Skeletal muscle satellite cell (primary cell): ENCODE measurements around the gene DNMBP.
"Not testable (repeated sequence)": the region's sequence is repeated elsewhere in the genome, so short reads cannot be mapped to it uniquely, and the experiment has no call there.

Source experiments
- H3K27me3 ChIP-seq: 2 replicates; pipeline ENCODE4 v1.7.0; 2013; ENCODE audit warnings: low read length; ENCODE audit not compliant: control insufficient read depth, insufficient read depth
- H3K36me3 ChIP-seq: 2 replicates; pipeline ENCODE4 v1.7.0; 2013; ENCODE audit warnings: mild to moderate bottlenecking, control low read depth, low read length; ENCODE audit not compliant: insufficient read depth
- H3K4me1 ChIP-seq: 2 replicates; pipeline ENCODE4 v1.7.0; 2013; ENCODE audit warnings: low read length; ENCODE audit not compliant: control insufficient read depth, insufficient read depth
- H3K4me2 ChIP-seq: 2 replicates; pipeline ENCODE4 v1.7.0; 2013; ENCODE audit warnings: mild to moderate bottlenecking, low read length
- H3K4me3 ChIP-seq: 2 replicates; pipeline ENCODE4 v1.7.0; 2013; ENCODE audit warnings: low read length
- H3K9ac ChIP-seq: 2 replicates; pipeline ENCODE4 v1.7.0; 2013; ENCODE audit warnings: mild to moderate bottlenecking, low read depth, low read length, moderate library complexity
- H3K9me3 ChIP-seq: replicated peaks from 2 replicates; pipeline ENCODE4 v1.7.0; 2013; ENCODE audit warnings: mild to moderate bottlenecking, control low read depth, low read length

Gene DNMBP

DNA sequence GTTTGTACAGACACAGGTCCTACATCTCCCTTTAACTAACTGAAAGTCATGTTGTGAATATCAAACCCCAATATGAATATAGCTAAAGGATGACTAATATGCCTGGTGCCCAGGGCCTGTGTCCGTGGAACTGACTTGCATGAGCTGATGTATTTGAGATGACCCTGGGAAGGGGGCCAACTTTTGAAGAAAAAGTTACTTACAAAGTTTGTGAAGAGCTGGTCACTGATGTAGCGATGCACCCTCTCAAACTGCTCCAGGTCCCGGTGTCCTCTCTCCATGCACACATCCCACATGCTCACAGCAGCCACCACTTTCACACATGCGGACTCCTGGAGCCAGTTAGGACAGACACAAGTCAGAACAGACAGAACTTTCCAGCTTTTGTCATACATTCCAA is 121.1 kb downstream of the DNMBP start:
- Histone ChIP-seq H3K27me3 (no peaks in the 10 kb centered on the region), H3K36me3 (peaks cover 69% of the 10 kb centered on the region), H3K4me1 (peaks cover 8% of the 10 kb centered on the region), H3K9me3 (no peaks in the 10 kb centered on the region), H3K4me3 (no peak overlapping the region), H3K9ac (no peak overlapping the region), H3K4me2 (no peak overlapping the region)

DNA sequence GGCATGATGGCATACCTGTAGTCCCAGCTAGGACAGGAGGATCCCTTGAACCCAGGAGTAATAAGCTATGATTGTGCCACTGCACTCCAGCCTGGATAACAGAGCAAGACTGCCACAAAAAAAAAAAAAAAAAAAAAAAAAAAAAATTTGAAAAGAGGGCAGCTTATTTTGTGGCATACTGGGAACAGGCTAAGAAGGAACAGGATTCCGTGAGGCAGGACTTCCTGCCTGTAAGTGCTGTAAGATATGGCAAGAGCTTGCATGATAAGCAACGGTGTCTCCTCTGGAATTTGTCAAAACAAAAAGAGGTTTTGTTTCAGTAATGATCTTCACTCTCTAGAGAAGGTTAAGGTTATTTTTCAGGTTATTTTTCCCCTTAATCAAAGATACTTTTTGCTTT is 126.2 kb downstream of the DNMBP start:
- Histone ChIP-seq H3K9me3 (no peaks in the 10 kb centered on the region), H3K4me3 (no peak overlapping the region), H3K36me3 (peaks cover 88% of the 10 kb centered on the region), H3K27me3 (no peaks in the 10 kb centered on the region), H3K4me2 (no peak overlapping the region), H3K9ac (no peak overlapping the region), H3K4me1 (no peaks in the 10 kb centered on the region)

DNA sequence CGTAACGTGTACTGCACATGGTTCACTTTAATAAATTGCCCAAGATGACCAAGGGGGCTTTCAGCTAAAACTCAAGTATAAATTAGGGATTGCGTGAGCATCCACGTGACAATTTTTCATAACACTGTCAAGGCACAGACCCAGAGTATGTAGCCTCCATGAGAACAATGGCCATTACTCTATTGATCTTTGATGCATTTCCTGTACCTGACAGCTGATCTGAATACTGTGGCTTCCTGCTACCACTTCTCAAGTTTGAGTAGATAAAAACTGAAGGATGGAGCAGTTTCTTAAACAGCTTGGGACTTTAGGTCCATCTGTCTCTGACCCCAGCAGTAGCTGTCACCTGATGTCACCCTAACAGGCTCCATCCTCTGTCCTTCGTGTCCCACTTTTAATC is 128.4 kb downstream of the DNMBP start:
- H3K27me3 ChIP-seq = no peaks in the 10 kb centered on the region
- H3K4me3 ChIP-seq = no peak overlapping the region
- H3K4me2 ChIP-seq = no peak overlapping the region
- H3K4me1 ChIP-seq = no peaks in the 10 kb centered on the region
- H3K9me3 ChIP-seq = no peaks in the 10 kb centered on the region
- no peak overlapping the region for H3K9ac ChIP-seq
- H3K36me3 ChIP-seq = peaks cover 96% of the 10 kb centered on the region

DNA sequence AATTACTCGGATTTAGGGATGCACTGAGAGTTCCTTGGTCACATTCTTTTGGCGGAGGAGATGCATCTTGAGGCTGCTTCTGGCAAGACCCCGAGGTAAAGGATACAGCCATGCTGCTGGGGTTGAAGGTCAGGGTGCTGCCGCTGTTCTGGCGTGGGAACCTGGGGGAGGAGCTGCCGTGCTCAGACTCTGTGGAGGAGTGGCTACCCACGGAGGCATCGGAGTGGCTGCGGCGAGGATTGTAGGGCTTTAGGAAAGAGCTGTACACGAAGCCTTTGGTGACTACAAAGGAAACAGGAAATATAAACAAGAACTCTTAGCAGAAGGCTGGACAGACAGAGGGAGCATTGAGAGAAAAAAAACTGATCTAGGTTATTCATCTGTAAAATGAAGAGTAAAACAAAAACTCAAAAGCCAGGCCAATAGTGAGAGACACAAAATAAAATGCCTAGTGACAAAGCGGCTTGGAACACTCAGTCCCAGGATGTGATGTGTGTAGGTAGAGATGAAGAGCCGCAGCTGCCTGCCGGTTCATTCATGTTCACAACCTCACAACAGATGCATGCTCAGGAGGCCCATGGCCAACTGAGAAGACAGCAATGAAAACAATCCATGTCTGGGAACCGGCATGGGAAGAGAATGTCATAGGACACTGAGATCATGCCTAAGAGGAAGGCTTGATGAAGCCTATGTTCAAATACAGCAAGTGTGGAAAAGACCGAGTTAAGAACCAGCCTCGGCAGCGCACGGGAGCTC is 129.5 kb downstream of the DNMBP start:
- no peak overlapping the region for H3K9ac ChIP-seq

DNA sequence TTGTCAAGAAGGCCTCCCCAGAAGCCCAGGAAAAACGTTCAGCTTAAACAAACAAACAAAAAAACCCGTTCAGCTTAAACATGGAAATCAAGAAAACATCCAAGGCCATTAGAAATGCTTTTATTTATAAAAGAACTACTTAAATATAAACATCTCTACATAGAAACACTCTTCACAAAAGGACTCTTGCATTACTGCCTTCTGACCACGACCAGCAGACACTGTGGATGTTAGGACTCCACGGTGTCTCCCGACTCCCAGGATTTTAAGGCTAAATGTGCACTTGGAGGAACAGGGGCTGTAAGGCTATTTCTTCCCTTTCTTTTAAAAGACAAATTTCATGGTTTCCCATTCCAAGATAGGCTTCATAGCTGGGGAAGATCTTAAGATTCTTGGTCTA is 134.3 kb downstream of the DNMBP start:
- no peaks in the 10 kb centered on the region for H3K4me1 ChIP-seq
- H3K36me3 ChIP-seq = peaks cover 70% of the 10 kb centered on the region
- no peak overlapping the region for H3K4me3 ChIP-seq
- H3K27me3 ChIP-seq = no peaks in the 10 kb centered on the region
- H3K9ac ChIP-seq = no peak overlapping the region
- H3K9me3 ChIP-seq = no peaks in the 10 kb centered on the region
- H3K4me2 ChIP-seq = no peak overlapping the region

More for the DNA sequence above, 129.5 kb downstream of the DNMBP start:
- H3K9me3 ChIP-seq = no peaks in the 10 kb centered on the region
- H3K36me3 ChIP-seq = peaks cover 96% of the 10 kb centered on the region
- no peak overlapping the region for H3K4me2 ChIP-seq
- H3K4me1 ChIP-seq = no peaks in the 10 kb centered on the region
- no peak overlapping the region for H3K4me3 ChIP-seq
- H3K27me3 ChIP-seq = no peaks in the 10 kb centered on the region

DNA sequence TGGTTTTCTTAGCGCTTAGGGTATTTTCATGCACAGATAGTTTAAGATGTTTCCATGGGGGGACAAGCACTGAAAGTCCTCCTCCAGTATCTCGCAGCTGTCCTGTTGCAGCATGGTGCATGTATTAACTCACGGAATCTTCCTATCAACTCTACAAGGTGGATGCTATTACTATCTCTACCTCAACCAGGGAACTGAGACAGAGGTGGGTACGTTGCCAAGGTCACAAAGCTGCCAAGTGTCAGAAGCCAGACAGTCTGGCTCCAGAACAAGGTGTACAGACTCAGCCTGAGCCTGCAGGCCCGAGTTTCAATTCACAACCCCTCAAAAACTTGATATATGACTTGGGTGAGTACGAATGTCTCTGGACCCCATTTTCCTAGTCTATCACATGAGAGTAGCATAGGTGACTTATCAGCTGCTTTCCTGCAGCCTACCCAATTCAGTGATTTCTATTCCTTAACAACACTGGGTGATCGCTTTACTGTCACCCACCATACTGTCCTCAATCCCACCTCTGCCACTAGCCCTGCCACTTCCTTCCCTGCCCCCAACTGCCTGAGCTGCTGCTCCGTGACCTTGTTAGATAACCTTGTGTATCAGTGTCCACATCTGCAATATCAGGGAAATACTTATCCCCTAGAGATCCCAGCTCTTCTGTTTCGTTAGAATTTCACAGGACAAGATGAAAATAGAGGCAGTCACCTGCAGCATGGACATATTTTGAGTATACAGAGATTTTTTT is 135.2 kb downstream of the DNMBP start:
- Histone ChIP-seq H3K27me3 (no peaks in the 10 kb centered on the region), H3K36me3 (peaks cover 60% of the 10 kb centered on the region), H3K4me1 (no peaks in the 10 kb centered on the region), H3K4me2 (no peak overlapping the region), H3K4me3 (no peak overlapping the region), H3K9me3 (no peaks in the 10 kb centered on the region), H3K9ac (no peak overlapping the region)

DNA sequence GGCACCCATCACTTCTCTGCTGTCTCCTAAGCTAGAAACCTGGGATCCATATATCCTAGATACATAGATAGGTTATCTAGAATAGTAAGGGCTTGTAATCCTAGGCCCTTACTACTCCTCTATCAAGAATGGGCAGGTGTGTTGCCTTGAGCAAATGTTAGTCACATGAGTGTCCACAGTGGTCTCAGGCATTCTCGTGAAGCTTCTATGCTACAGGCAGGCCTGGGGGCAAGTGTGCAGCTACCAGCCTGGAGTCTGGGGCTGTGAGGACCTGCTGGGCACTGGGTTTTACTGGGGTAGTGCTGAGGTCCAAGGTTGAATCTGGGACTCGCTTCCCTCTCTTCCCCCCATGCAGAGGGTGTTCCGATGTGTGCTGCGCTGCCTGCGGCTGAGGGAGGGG is 135.9 kb downstream of the DNMBP start:
- Histone ChIP-seq H3K27me3 (no peaks in the 10 kb centered on the region), H3K36me3 (peaks cover 56% of the 10 kb centered on the region)

DNA sequence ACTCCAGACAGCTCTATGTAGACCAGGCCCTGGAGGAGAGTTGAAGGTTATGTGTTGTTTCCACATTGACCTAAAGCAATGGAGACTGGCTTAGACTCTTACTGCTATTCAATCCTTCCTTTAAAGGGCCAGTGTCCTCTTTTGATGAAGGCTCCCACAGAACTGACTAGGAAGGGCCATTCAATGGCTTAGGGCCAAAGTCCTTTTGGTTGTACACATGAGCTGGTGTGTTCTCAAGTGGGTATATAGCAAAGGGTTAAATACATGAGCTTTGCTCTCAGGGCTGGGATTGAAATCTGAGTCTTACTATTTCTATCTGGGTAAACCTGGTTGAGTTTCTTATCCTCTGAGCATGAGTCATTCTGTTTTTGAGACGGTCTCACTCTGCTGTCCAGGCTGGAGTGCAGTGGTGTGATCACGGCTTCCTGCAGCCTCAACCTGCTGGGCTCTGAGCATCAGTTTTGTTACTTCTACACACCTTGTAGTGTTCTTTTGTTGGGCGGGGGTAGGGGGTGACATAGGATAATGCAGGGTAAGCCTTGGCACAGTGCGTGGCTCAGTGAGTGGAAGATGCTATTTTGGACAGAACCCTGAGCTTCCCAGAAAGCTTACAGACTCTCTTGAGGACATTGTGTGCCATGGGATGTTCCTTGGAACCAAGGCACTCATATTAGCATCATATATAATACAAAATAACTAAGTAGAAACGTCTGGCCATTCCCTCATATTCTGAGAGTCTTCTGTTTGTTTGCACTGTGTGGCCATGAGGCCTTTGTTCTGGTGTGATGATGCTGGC is 137.2 kb downstream of the DNMBP start:
- no peaks in the 10 kb centered on the region for H3K4me1 ChIP-seq
- no peak overlapping the region for H3K4me2 ChIP-seq
- no peak overlapping the region for H3K4me3 ChIP-seq
- H3K9me3 ChIP-seq = no peaks in the 10 kb centered on the region
- peaks cover 43% of the 10 kb centered on the region for H3K36me3 ChIP-seq
- H3K27me3 ChIP-seq = no peaks in the 10 kb centered on the region
- no peak overlapping the region for H3K9ac ChIP-seq

More for the DNA sequence above, 135.9 kb downstream of the DNMBP start:
- Histone ChIP-seq H3K4me2 (no peak overlapping the region), H3K9ac (no peak overlapping the region), H3K4me3 (no peak overlapping the region), H3K4me1 (no peaks in the 10 kb centered on the region), H3K9me3 (no peaks in the 10 kb centered on the region)

DNA sequence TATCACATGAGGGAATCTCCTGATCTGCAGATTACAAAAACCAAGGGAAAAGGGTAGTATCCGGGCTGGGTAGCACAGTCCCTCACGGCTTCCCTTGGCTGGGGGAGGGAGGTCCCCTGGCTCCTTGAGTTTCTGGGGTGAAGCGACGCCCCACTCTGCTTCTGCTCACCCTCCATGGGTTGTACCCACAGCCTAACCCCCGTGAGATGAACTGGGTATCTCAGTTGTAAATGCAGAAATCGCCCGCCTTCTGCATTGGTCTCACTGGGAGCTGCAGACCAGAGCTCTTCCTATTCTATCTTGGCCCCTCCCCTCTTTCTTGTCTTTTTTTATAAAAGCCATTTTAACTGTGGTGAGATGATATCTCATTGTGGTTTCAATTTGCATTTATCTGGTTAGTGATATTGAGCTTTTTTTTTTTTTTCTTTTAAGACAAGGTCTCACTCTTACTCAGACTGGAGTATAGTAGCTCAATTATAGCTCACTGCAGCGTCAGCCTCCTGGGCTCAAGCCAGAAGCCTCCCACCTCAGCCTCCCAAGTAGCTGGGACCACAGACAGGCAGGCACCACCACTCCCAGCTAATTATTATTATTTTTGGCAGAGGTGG is 139.5 kb downstream of the DNMBP start:
- Histone ChIP-seq H3K4me3 (no peak overlapping the region), H3K27me3 (no peaks in the 10 kb centered on the region), H3K9ac (no peak overlapping the region), H3K4me1 (no peaks in the 10 kb centered on the region), H3K9me3 (no peaks in the 10 kb centered on the region), H3K36me3 (peaks cover 21% of the 10 kb centered on the region), H3K4me2 (no peak overlapping the region)

DNA sequence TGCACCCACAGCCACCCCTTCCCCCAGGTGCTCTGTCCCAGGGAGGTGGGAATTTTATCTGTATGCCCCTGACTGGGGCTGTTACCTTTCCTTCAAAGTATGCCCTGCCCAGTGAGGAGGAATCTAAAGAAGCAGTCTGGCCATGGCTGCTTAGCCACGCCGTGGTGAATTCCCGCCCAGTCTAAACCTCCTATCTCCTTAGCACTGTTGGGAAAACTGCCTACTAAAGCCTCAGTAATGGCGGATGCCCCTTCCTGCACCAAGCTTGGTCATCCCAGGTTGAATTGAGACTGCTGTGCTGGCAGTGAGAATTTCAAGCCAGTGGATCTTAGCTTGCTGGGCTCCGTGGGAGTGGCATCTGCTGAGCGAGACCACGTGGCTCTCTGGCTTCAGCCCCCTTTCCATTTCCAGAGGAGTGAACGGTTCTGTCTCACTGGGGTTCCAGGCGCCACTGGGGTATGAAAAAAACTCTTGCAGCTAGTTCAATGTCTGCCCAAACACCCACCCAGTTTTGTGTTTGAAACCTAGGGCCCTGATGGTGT is 140.1 kb downstream of the DNMBP start:
- peaks cover 17% of the 10 kb centered on the region for H3K36me3 ChIP-seq
- no peaks in the 10 kb centered on the region for H3K9me3 ChIP-seq
- no peak overlapping the region for H3K4me3 ChIP-seq
- H3K4me2 ChIP-seq = no peak overlapping the region
- no peak overlapping the region for H3K9ac ChIP-seq
- no peaks in the 10 kb centered on the region for H3K4me1 ChIP-seq
- H3K27me3 ChIP-seq = no peaks in the 10 kb centered on the region

DNA sequence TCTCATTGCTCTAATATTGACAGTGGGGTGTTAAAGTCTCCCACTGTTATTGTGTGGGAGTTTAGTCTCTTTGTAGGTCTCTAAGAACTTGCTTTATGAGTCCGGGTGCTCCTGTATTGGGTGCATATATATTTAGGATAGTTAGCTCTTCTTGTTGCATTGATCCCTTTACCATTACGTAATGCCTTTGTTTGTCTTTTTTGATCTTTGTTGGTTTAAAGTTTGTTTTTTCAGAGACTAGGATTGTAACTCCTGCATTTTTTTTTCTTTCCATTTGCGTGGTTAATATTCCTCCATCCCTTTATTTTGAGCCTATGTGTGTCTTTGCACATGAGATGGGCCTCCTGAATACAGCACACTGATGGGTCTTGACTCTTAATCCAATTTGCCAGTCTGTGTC is 142.5 kb downstream of the DNMBP start:
- H3K9me3 ChIP-seq, H3K4me1 ChIP-seq, H3K4me3 ChIP-seq, H3K36me3 ChIP-seq, H3K9ac ChIP-seq, H3K27me3 ChIP-seq, H3K4me2 ChIP-seq: not testable (repeated sequence)
